OCI-LY1 (cell line): ENCODE results near the gene PRXL2B.

Source experiments
- H2AFZ ChIP-seq: fragments of 200-600 bp; sonication (generic), shearing (Covaris generic); 2 replicates; pipeline ENCODE4 v1.6.0; 2014; ENCODE audit warnings: antibody characterized with exemption, mild to moderate bottlenecking, low read length
- H3F3A ChIP-seq: fragments of 200-600 bp; sonication (generic), shearing (Covaris generic); 2 replicates; pipeline ENCODE4 v1.6.0; 2014; ENCODE audit warnings: mild to moderate bottlenecking, antibody characterized with exemption, low read length, moderate library complexity; ENCODE audit not compliant: insufficient read depth
- H3K27ac ChIP-seq: fragments of 200-600 bp; sonication (generic); 2 replicates; pipeline ENCODE4 v1.5.1; 2014; ENCODE audit warnings: low read length, mixed run types, mild to moderate bottlenecking, low read depth; ENCODE audit not compliant: poor library complexity, severe bottlenecking
- H3K27me3 ChIP-seq: fragments of 200-600 bp; sonication (generic); 2 replicates; pipeline ENCODE4 v1.6.0; 2014; ENCODE audit warnings: antibody characterized with exemption, mild to moderate bottlenecking, low read length, moderate library complexity; ENCODE audit not compliant: insufficient read depth
- H3K36me3 ChIP-seq: fragments of 200-600 bp; sonication (generic); 2 replicates; pipeline ENCODE4 v1.6.1; 2014; ENCODE audit warnings: mild to moderate bottlenecking, antibody characterized with exemption, low read length, moderate library complexity, mixed read lengths; ENCODE audit not compliant: insufficient read depth
- H3K4me1 ChIP-seq: fragments of 200-600 bp; sonication (generic); 2 replicates; pipeline ENCODE4 v1.5.1; 2014; ENCODE audit warnings: mild to moderate bottlenecking, low read length, moderate library complexity; ENCODE audit not compliant: insufficient read depth, severe bottlenecking
- H3K4me2 ChIP-seq: fragments of 200-600 bp; sonication (generic), shearing (Covaris generic); 2 replicates; pipeline ENCODE4 v1.6.1; 2014; ENCODE audit warnings: low read length
- H3K4me3 ChIP-seq: fragments of 200-600 bp; sonication (generic); 2 replicates; pipeline ENCODE4 v1.5.1; 2014; ENCODE audit warnings: low read length, low read depth, mild to moderate bottlenecking, mixed read lengths; ENCODE audit not compliant: poor library complexity, severe bottlenecking
- H3K79me2 ChIP-seq: fragments of 200-600 bp; shearing (Covaris generic); 2 replicates; pipeline ENCODE4 v1.6.1; 2016; ENCODE audit warnings: mixed run types, low read length, mixed read lengths; ENCODE audit not compliant: insufficient read depth
- H3K9ac ChIP-seq: fragments of 200-600 bp; sonication (generic), shearing (Covaris generic); 2 replicates; pipeline ENCODE4 v1.6.1; 2014; ENCODE audit warnings: mild to moderate bottlenecking, low read length, mixed read lengths
- H3K9me2 ChIP-seq: fragments of 200-600 bp; sonication (generic), shearing (Covaris generic); 2 replicates; pipeline ENCODE4 v1.6.1; 2014; ENCODE audit warnings: low read depth, mild to moderate bottlenecking, low read length, mixed read lengths
- H3K9me3 ChIP-seq: fragments of 200-600 bp; shearing (Covaris generic); 2 replicates; pipeline ENCODE4 v1.6.1; 2014; ENCODE audit warnings: low read length, mixed read lengths
- H4K20me1 ChIP-seq: fragments of 200-600 bp; sonication (generic), shearing (Covaris generic); 2 replicates; pipeline ENCODE4 v1.6.0; 2016; ENCODE audit warnings: mild to moderate bottlenecking, low read length; ENCODE audit not compliant: insufficient read depth
- CTCF ChIP-seq: fragments of 200-600 bp; sonication (generic), shearing (Covaris generic); IDR thresholded peaks from 2 replicates; pipeline ENCODE4 v1.5.1; 2017; ENCODE audit warnings: mild to moderate bottlenecking, antibody characterized with exemption, low read length, moderate library complexity, mixed read lengths
- EZH2 ChIP-seq: fragments of 200-600 bp; sonication (generic), shearing (Covaris generic); IDR thresholded peaks from 2 replicates; pipeline ENCODE4 v1.8.0; 2017; ENCODE audit warnings: borderline replicate concordance, mixed run types, mild to moderate bottlenecking, antibody characterized with exemption, low read length, moderate library complexity, mixed read lengths

PRXL2B gene

GRCh38 chr1:2541619-2542245 lies 44.8 kb upstream of the PRXL2B start:
- no peak overlapping the region for H3K4me2 ChIP-seq

DNA sequence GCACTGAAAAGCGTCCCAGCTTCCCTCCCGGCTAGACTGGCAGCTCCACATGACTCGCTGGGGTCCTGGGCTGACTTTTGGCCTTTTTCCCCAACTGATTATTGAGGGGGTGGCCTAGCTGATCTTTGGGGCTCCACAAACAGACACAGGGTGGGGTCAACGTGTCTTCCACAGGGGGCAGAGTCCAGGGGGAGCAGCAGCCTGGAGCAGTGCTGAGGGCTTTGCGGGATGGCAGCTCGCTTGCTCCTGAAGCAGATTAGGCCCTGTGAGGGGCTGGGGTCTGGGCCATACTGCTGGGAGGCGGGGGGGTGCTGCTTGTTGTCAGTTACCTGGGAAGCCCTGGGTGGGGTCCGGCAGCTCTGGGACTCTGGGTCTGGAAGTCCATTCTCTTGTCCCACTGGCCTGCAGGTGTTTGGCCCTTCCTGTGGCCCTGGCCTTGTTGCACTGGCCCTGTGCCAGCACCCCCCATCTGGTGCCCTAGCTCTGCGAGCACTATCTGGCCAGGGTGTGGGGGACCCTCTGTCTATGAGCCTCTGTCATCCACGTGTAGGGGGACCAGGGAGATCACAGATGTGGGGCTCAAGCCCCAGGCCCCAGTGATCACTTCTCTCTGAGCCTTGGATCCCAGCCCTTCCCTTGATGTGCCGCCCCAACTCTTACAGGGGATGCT lies 44.2 kb upstream of the PRXL2B start:
- Histone ChIP-seq H3K9ac (no peak overlapping the region), H4K20me1 (no peaks in the 10 kb centered on the region), H3K4me3 (no peak overlapping the region), H3K9me3 (no peaks in the 10 kb centered on the region), H3K36me3 (no peaks in the 10 kb centered on the region), H3F3A (no peaks in the 10 kb centered on the region), H3K79me2 (no peaks in the 10 kb centered on the region), H3K27ac (no peak overlapping the region), H3K9me2 (no peaks in the 10 kb centered on the region), H3K4me1 (peaks cover 11% of the 10 kb centered on the region), H3K4me2 (no peak overlapping the region), H2AFZ (no peak overlapping the region), H3K27me3 (0 out of 2 replicates have a peak, but pooled peaks cover 7% of the 10 kb centered on the region)
- no peak for TF ChIP-seq EZH2
- TF ChIP-seq CTCF, result no peak

More at GRCh38 chr1:2541619-2542245, 44.8 kb upstream of the PRXL2B start:
- 0 out of 2 replicates have a peak, but pooled peaks cover 7% of the 10 kb centered on the region for H3K27me3 ChIP-seq
- H3K4me3 ChIP-seq, result no peak overlapping the region
- TF ChIP-seq EZH2 (no peak), CTCF (no peak)
- H3F3A ChIP-seq, result no peaks in the 10 kb centered on the region
- H4K20me1 ChIP-seq, result no peaks in the 10 kb centered on the region
- no peak overlapping the region for H3K9ac ChIP-seq
- H3K4me1 ChIP-seq, result peaks cover 4% of the 10 kb centered on the region
- H3K27ac ChIP-seq, result no peak overlapping the region
- H2AFZ ChIP-seq, result no peak overlapping the region
- no peaks in the 10 kb centered on the region for H3K9me2 ChIP-seq
- no peaks in the 10 kb centered on the region for H3K9me3 ChIP-seq
- no peaks in the 10 kb centered on the region for H3K79me2 ChIP-seq
- no peaks in the 10 kb centered on the region for H3K36me3 ChIP-seq

GRCh38 chr1:2543543-2544092 lies 43.0 kb upstream of the PRXL2B start:
- no peak overlapping the region for H2AFZ ChIP-seq
- no peak overlapping the region for H3K9ac ChIP-seq
- no peaks in the 10 kb centered on the region for H4K20me1 ChIP-seq
- no peaks in the 10 kb centered on the region for H3K36me3 ChIP-seq
- H3F3A ChIP-seq, result no peaks in the 10 kb centered on the region
- 0 out of 2 replicates have a peak, but pooled peaks cover under 1% of the 10 kb centered on the region for H3K27me3 ChIP-seq
- H3K9me3 ChIP-seq, result no peaks in the 10 kb centered on the region
- no peak overlapping the region for H3K27ac ChIP-seq
- TF ChIP-seq EZH2, result no peak
- no peak for TF ChIP-seq CTCF
- H3K4me3 ChIP-seq, result no peak overlapping the region
- no peaks in the 10 kb centered on the region for H3K9me2 ChIP-seq
- H3K79me2 ChIP-seq, result no peaks in the 10 kb centered on the region
- peaks cover 23% of the 10 kb centered on the region for H3K4me1 ChIP-seq
- H3K4me2 ChIP-seq, result no peak overlapping the region
